NK-92 (cell line): ENCODE data around the gene TMEM80.
A peak's percentile ranks its signal among the peaks of the same experiment; 100 is the strongest.
"Not testable (repeated sequence)": the region's sequence is repeated elsewhere in the genome, so short reads cannot be mapped to it uniquely, and the experiment has no call there.

Experiments used
- DNase-seq: peaks from one replicate; lab custom pipeline; 2025; ENCODE audit not compliant: unreplicated experiment; lab: John Stamatoyannopoulos, UW

The TMEM80 gene

DNA sequence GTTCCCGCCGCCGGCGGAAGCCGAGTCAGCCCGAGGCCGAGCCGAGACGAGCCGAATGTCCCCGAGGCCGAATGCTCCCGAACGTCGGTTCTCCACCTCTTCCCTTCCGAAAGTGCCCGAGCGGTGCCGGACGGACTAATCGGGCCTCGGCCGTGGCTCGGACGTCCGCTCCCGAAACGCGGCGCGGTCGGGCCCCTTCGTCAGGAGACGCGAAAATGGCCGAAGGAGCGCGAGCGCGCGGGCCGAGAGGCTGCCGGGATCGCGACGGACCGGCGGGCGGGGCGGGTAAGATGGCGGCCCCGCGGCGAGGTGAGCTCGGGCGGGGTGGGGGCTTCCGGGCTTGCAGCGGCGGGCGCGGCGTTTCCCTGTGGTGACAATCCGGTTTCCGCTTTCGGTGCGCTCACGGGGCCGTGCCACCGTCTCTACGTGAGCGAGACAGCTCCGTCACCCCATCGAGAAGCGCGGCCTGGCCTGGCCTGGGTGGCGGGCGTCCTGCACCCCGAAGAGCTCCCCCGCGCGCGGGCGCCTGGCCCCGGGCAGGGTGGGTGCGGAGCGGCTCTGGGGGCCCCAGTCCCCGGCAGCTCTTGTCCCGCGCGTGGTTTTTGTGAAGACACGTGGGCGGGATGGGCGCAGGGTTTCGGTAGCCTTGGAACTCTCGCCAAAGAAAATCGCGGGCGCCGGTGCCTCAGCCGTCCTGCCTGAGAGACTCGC, at the start of gene TMEM80:
Gene TMEM80 (plus strand): TSS at position 279 of the 711 bp plus-strand sequence. CDS start 12 bp downstream, at position 291.
- DNase-seq, result peak; percentile 67

DNA sequence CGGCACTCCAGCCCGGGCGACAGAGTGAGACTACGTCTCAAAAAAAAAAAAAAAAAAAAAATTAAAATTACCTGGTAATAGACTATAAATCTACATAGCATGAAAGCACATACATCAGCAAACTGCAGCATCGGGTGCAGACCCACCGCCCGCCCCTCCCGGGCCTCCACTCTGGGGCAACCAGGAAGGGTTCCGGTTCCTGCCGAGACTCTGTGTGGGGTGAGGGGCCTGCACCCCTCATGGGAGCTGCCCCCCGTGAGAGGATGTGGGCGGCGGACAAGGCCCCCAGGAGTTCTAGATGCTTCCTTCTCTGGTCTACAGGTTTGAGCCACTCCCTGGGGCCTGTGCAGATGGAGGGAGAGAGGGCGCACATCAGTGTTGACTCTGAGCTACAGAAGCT, 49.4 kb upstream of the TMEM80 start:
- DNase-seq, result no peak

DNA sequence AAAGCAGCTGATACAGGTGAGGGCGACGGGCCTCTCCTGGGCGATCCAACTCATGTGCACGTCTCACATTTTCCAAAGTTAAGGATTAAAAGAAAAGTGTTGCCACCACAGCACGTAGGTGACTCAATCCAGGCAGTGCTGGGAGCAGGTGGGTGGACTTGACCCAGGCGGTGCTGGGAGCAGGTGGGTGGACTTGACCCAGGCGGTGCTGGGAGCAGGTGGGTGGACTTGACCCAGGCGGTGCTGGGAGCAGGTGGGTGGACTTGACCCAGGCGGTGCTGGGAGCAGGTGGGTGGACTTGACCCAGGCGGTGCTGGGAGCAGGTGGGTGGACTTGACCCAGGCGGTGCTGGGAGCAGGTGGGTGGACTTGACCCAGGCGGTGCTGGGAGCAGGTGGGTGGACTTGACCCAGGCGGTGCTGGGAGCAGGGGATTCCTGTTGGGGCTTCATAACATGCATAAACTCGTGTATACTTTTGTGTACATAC, 47.9 kb upstream of the TMEM80 start:
- DNase-seq, result not testable (repeated sequence)

DNA sequence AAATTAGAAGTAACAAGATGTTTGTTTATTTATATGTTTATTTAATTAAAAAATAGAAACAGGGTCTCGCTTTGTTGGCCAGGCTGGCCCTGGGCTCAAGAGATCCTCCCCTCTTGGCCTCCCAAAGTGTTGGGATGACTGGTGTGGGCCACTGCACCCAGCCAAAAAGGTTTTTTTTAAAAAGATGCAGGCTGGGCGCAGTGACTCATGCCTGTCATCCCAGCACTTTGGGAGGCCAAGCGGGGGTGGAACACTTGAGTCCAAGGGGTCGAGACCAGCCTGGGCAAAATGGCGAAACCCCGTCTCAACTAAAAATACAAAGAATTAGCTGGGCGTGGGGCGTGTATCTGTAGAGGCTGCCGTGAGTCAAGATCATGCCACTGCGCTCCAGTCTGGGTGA, 45.1 kb upstream of the TMEM80 start:
- no peak for DNase-seq

DNA sequence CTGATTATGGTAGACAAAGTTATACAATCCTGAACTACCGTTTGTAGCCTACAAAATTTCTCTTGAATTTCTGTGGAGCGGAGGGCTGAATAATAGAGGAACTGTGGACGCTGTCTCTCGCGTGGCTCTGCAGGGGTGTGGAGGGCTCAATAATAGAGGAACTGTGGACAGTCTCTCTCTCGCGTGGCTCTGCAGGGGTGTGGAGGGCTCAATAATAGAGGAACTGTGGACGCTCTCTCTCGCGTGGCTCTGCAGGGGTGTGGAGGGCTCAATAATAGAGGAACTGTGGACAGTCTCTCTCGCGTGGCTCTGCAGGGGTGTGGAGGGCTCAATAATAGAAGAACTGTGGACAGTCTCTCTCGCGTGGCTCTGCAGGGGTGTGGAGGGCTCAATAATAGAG, 42.5 kb upstream of the TMEM80 start:
- not testable (repeated sequence) for DNase-seq

DNA sequence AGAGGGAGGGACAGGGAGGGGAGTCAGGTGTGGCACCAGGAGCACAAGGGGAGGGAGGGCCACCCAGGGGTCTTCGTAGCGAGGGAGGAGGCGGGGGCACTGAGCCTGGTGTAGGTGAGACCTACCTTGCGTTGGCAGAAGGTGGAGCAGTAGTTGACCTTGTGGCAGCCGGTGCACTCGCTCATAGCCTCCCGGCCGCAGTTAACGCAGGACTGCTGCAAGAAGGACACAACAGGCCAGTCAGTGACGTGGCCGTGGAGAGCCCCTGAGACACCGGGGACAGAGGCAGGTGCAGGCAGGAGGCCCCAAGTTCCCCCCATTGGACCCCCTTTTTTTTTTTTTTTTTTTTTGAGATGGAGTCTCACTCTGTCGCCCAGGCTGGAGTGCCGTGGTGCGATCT, 41.8 kb upstream of the TMEM80 start:
- DNase-seq, result no peak

DNA sequence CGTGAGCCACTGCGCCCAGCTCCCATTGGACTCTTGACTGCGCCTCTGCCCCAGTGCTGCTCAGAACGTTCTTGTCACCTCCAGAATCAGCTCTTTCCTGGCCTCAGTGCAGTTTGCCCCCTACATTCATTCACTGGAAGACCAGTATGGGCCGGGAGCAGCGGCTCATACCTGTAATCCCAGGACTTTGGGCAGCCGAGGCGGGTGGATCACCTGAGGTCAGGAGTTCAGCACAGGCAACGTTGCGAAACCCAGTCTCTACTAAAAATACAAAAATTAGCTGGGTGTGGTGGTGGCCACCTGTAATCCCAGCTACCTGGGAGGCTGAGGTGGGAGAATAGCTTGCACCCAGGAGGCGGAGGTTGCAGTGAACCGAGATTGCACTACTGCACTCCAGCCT, 41.2 kb upstream of the TMEM80 start:
- DNase-seq, result not testable (repeated sequence)

DNA sequence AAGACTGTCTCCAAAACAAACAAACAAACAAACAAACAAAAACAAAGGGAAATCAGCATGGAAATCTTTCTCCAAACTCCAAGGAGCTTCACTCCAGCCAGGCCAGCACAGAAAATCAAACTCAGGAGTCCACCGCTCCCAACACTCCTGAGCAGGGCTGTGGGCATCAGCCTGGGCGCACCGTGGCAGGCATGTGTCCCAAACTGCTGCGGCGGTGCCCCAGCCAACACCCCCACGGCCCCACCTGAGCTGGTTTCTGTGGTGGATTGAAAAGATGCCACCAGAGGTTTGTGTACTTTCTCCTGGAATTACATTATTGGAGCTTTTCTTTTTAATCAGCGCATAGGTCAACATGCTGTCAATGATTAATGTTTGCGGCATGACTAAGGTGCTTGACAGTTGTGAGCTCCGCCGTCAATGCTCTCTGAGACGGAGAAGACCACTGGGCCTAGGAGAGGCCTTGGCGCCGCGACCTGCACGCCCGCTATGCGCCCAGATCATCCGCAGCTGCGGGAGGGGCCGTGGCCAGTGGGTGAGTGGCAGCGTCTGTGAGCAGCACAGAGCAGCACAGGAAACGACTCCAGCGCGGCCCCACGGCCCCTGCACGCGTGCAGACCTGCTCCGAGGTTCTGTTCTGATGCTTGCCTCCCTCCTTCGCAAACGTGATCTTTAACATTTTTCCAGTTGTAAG, 40.4 kb upstream of the TMEM80 start:
- DNase-seq, result no peak

DNA sequence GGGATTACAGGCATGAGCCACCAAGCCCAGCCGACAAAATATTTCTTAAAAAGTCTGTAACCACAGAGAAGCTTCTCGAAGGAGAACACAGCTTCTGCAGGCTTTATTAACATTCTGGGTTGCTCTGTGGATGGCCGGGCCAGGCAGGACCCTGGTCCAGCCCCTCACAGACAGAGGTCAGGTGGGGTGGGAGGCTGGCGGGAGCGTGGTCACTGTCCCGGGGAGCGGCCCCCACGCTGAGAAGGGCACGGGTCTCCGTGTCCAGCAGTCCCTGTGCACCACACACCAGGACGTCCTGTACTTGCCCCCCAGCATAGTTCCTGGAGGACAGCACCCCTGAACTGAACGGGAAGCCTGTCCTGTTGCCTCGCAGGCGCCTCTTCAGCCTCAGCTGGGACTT, 39.2 kb upstream of the TMEM80 start:
- no peak for DNase-seq

DNA sequence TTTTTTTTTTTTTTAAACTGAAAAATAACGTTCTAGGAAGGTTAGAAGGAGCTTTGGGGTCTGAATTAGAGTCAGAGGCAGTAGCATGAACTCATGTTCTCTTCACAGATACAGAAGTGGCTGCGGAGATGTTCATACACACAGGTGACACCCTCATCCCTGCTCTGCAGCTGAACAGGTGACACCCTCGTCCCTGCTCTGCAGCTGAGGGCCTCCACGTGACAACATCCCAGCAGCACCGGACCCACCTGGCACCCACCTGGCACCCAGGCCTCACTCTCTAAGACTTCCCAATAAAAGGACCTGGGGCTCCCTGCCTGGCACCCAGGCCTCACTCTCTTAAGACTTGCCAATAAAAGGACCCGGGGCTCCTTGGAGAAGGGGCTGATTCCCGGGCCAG, 38.8 kb upstream of the TMEM80 start:
- DNase-seq, result no peak

DNA sequence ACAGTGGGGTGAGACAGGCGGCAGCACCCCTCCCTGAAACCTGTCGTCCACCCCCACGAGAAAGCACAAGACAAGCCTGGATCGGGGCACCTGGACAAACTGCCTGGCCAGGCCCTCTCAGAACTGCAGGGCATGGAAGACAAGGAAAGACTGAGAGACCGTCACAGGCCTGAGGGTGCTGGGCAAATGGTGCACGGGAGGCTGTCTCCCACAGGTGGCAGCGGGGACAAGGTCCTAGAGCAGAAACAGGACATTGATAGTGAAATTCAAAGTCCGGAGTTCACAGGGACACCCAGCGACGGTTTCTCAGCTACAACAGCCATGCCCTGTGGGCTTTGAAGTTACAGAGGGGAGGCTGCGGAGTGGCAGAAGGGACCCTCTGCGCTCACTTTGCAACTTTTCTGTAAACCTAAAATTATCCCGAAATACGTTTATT, 37.9 kb upstream of the TMEM80 start:
- no peak for DNase-seq

DNA sequence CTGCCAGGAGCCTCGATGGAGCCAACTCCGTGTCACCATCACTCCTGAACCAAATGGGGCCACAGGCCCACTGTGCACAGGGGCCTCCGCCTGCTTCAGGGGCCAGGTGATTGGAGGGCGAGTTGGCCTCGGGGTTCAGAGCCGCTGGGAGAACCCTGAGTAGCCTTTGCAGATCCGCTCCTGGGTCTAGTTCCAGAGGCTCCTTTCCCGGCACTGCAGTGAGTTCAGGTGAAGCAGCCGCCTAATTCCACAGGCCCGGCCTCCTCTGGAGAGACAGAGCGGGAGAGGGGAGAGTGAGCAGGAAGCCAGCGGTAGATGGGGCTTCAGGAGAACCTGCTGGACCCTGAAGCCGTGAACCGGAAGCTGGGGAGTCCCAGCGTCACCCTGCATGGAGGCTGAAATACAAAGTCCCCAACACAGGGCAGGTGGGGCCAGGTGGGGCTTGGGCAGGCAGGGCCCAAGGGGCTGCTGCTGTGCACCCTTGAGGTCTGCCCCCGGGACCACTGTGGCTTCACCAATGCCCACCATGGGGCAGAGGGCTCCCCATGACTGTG, 36.0 kb upstream of the TMEM80 start:
- no peak for DNase-seq

DNA sequence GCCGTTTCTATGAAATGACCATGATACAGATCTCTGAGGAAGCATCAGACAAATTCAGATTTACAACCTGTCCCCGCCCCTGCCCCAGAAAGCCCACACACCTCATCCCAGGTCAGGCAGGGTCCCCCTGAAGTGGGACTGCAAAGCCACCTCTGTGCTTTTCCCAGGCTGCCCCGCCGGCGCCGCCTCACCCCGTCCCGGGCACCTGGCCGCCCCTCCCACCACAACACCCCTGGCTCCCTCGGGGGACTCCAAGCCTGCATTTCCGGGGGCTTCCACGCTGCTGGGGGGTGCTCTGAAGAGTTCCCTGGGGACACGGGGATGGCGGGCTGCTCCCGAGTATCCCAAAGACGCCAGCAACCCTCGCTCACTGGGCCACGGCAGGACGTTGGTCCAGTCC, 35.3 kb upstream of the TMEM80 start:
- DNase-seq, result no peak

DNA sequence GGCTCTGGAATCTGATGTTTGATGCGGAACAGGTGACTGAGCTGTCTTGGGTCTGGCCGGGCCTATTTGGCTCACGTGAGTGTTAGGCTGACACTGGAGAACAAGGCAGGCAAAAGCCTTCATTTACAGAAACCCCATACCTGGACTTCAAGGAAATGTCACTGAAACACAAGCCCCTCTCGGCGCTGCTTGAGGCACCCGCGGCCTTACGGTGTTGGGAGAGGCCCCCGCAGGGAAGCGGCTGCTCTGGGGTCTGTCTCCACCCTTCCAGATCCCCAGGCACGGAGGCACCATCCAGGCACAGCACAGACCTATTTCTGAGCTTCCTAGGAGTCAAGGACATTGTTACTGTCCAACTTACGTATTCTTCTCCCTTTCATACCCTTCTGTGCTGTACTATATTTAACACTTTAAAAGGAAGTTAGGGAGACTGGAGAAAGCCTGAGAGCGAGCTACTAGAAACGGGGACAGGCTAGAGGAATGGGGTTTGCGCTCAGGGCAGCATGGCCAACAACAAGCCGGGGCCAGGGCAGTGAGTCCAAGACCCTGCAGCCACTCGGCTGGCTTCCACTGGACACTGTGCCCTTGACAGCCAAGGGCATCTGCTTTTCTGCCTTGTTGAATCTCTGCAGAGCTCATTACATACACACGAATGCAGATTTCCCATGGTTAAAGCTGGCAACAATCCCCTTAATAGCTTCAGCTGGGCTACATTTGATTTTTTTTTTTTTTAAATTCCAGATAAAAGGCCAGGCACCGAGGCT, 34.8 kb upstream of the TMEM80 start:
- no peak for DNase-seq

DNA sequence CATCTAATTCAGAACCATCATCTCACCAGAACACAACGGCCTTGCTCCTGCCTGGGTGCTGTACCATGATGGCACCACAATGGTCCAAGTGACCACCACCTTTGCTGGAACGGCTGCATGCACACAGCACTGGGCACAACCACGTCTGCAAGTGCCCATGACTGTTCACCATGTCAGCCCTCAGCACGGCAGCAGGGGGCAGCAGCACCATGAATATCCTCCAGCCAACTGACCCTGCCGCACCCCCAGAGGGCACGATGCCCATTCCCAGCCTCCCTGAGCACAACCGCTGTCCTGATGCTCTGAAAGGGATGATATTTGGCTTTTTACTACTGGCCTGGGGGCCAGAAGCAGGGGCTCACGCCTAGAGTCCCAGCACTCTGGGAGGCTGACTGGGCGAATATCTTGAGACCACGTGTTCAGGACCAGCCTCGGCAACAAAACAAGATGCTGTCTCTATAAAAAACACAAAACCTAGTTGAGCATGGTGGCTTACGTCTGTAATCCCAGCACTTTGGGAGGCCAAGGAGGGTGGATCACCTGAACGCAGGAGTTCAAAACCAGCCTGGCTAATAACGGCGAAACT, 32.8 kb upstream of the TMEM80 start:
- no peak for DNase-seq

DNA sequence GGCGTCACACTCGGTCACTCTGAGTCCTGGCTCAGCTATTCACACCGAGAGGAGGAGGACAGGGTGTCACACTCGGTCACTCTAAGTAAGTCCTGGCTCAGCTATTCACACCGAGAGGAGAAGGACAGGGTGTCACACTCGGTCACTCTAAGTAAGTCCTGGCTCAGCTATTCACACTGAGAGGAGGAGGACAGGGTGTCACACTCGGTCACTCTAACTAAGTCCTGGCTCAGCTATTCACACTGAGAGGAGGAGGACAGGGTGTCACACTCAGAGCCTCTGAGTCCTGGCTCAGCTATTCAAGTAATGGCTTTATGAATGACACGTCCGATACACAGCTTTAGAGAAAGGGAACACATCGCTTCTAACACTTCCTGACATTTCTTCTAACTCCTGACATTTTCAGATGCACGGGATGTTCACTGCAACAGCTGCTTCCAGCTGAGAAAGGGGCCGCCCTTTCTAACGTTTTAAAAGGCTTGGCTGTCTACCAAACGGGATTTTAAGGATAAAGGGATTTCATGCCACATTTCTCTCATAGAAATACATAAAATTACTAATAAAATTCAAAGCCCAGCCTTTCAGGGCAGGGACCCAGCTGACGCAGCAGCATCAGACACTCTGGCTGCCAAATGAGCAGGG, 30.4 kb upstream of the TMEM80 start:
- no peak for DNase-seq

DNA sequence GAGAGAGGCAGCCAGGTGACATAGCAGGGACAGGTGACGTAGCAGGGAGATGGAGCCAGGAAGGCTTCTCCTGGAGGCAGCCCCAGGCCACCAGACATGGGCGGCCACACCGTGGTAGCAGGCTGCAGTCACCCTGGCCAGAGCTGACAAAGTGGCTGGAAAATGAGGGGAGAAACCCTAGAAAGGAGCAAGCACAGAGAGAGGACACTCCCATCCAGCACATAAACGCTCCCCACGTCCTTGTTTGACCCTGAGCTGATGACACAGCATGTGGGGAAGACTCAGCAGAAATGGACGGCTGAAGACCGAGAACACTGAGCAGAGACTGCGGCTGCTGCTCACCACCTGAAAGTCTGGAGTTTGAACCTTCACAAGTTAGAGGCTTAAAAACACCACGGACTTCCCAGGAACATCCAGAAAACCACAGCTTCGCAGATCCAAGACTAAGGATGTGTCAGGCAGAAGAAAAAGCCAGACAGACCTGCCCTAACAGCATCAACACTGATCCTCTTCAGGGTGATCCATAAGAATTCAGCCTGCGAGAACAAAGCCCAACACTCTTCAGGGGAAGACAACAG, 29.8 kb upstream of the TMEM80 start:
- DNase-seq, result no peak

DNA sequence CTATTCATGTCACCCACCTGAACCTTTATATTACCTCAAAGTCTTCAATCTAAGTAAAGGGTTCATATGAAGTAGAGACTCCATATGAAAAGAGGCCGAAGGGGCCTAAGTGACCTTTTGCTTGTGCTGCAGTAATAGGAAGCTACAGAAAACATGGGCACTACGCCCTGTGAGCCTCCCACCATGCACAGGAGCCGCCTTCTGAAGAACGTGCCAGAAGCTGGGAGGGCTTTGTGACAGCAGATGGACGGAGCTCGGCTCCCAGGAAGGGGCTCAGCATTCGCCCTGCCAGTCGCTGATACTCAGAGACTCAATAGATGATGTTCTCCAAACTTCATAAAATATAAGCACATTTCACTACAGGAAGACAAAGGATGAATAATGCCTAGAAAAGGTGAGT, 21.8 kb upstream of the TMEM80 start:
- no peak for DNase-seq

DNA sequence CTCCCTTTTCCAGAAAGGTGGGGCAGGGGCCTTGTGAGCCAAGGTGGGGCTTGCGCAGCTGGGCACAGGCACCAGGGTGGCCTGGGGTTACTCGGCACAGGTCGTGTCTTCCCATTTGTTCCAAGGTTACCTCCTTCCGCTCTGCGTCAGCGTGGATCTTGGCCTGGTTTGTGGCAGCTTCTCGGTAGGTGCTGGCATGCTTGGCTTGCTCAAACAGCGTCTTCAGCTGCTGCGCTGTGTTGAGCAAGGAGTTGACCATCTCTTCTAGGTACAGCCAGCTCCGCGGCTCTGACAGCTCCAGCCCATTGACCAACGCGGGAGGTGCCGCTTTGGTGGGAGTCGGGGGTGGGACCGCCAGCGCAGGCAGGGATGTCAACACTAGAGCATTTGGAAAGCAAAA, 21.2 kb upstream of the TMEM80 start:
- no peak for DNase-seq

DNA sequence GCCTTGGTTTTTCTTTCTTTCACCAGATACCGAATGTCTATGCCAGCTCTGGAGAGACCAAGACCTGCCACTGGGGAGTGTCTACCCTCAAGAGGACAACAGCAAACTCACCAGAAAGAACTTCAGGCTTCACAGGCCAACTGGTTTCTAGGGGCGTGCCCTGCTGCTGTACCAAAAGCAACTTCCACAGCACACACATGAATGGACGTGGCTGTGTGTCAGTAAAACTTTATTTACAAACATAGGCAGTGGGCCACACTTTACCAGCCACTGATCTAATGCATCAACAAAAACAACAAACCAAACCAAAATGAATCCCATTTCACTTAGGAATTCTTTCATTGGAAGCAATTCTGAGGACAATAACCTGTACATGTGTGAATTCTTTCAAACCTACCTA, 17.3 kb upstream of the TMEM80 start:
- no peak for DNase-seq
